ENCODE measurements around the gene ZNF407.

DNA sequence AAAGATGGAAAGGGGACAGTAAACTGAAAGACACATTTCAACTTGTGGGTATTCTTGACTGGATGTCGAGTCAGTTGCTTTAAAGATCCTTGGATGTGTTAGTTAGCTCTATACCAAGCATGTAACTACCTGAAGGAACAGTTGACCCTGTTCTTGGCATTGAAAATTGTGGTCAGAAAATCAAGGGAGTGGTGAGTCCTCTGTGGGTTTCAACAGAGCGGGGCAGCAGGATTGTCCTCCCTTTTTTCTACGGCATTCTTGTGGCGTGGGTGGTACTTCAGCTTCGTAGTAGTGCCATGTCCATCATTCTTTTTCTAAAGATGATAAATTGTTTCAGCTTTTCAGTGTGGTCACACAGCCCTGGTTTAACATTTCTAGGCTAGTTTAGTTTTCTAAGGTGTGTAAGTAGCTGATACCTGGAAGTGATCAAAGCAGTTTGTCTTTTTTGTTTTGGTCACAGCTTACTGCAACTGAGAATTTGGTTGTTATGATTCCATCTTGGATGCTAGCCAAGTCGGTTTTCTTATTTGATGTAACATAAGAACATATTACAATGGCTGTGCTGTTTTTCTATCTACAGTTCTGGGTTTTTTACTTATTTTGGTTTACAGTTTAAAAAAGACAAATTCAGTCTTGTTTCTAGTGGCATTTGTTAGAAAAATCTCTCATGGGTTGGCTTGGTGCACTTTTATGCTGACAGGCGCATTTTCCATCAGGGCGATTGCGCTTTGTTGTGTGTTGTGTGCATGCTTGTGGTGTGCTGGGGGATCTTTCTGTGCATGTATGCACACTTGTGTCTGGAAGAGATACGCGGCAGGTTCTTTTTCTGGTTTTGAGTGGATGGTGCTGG, 84.7 kb downstream of the ZNF407 start:
- TF ChIP-seq ZNF8 (CRISPR knock-in tag; IDR thresholded peaks at IDR 0.05): no peak
- TF ChIP-seq, protein P1, sequence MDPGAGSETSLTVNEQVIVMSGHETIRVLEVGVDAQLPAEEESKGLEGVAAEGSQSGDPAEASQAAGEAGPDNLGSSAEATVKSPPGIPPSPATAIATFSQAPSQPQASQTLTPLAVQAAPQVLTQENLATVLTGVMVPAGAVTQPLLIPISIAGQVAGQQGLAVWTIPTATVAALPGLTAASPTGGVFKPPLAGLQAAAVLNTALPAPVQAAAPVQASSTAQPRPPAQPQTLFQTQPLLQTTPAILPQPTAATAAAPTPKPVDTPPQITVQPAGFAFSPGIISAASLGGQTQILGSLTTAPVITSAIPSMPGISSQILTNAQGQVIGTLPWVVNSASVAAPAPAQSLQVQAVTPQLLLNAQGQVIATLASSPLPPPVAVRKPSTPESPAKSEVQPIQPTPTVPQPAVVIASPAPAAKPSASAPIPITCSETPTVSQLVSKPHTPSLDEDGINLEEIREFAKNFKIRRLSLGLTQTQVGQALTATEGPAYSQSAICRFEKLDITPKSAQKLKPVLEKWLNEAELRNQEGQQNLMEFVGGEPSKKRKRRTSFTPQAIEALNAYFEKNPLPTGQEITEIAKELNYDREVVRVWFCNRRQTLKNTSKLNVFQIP (CRISPR knock-in tag; IDR thresholded peaks at IDR 0.05; ENCODE audit: borderline replicate concordance, low read depth): no peak
- no peak for TF ChIP-seq ZNF565 (CRISPR knock-in tag; conservative IDR thresholded peaks at IDR 0.05; ENCODE audit: low read depth)
- TF ChIP-seq TOX (CRISPR knock-in tag; IDR thresholded peaks at IDR 0.05; ENCODE audit: borderline replicate concordance): no peak
- no peak for TF ChIP-seq ZFP30 (CRISPR knock-in tag; IDR thresholded peaks at IDR 0.05)
- TF ChIP-seq, protein P2, sequence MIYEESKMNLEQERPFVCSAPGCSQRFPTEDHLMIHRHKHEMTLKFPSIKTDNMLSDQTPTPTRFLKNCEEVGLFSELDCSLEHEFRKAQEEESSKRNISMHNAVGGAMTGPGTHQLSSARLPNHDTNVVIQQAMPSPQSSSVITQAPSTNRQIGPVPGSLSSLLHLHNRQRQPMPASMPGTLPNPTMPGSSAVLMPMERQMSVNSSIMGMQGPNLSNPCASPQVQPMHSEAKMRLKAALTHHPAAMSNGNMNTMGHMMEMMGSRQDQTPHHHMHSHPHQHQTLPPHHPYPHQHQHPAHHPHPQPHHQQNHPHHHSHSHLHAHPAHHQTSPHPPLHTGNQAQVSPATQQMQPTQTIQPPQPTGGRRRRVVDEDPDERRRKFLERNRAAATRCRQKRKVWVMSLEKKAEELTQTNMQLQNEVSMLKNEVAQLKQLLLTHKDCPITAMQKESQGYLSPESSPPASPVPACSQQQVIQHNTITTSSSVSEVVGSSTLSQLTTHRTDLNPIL (CRISPR knock-in tag; IDR thresholded peaks at IDR 0.05; ENCODE audit: low read depth): no peak
- TF ChIP-seq ZFP3 (CRISPR knock-in tag; IDR thresholded peaks at IDR 0.05): no peak
- TF ChIP-seq RARB (CRISPR knock-in tag; IDR thresholded peaks at IDR 0.05): no peak
- no peak for TF ChIP-seq BACH2 (CRISPR knock-in tag; IDR thresholded peaks at IDR 0.05; ENCODE audit: borderline replicate concordance)
- no peak for TF ChIP-seq OSR1 (CRISPR knock-in tag; IDR thresholded peaks at IDR 0.05)
